Measurements from ENCODE around the gene CTSE. TPM values are rescaled to one million over a fixed set of nuclear protein-coding genes. Genes with fewer than 3 reads are reported as not detected.

Gene CTSE
- total and polyA plus RNA-seq, 2 of the 13 experiments (the other 11 are each of a cell fraction or from before 2014, with no cell fraction given): 0.50 to 0.69 TPM

DNA sequence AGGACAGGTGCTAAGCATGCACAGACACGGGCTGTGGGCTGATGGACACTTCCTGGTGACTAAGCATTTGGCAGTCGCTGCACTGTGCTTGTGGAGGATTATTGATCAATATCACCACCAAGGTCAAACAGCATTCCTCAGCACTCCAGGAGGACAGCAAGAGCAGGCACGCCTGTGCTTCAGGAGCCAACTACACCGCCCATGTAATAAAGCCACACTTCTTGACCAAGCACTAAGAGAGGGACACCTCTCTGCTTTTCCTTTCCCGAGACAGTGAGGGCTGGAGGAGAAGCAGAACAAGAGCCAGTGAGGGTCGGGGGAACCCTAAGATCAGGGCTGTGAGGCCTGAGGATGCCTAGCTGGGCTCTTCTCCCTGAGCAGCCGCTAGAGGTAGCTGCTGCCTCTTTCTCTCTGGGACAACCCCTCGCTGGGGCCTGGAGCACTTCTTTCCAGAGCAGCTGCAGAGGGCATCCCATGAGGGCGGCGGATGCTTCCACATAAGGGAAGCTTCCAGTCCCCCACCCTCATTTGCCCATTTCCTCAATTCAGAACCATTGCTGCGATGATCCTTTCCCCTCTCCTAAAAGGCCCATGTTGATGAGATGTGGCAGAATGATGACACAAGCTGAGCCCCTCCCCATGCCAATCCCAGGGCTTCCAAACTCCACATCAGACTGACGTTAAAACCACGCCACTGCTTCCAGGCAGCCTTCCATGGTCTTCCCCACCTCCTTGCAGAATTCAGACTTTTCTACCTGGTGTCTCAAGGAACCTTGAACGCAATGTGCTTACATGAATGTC is 39.6 kb downstream of the CTSE start (continued):
- TF ChIP-seq, protein P1, sequence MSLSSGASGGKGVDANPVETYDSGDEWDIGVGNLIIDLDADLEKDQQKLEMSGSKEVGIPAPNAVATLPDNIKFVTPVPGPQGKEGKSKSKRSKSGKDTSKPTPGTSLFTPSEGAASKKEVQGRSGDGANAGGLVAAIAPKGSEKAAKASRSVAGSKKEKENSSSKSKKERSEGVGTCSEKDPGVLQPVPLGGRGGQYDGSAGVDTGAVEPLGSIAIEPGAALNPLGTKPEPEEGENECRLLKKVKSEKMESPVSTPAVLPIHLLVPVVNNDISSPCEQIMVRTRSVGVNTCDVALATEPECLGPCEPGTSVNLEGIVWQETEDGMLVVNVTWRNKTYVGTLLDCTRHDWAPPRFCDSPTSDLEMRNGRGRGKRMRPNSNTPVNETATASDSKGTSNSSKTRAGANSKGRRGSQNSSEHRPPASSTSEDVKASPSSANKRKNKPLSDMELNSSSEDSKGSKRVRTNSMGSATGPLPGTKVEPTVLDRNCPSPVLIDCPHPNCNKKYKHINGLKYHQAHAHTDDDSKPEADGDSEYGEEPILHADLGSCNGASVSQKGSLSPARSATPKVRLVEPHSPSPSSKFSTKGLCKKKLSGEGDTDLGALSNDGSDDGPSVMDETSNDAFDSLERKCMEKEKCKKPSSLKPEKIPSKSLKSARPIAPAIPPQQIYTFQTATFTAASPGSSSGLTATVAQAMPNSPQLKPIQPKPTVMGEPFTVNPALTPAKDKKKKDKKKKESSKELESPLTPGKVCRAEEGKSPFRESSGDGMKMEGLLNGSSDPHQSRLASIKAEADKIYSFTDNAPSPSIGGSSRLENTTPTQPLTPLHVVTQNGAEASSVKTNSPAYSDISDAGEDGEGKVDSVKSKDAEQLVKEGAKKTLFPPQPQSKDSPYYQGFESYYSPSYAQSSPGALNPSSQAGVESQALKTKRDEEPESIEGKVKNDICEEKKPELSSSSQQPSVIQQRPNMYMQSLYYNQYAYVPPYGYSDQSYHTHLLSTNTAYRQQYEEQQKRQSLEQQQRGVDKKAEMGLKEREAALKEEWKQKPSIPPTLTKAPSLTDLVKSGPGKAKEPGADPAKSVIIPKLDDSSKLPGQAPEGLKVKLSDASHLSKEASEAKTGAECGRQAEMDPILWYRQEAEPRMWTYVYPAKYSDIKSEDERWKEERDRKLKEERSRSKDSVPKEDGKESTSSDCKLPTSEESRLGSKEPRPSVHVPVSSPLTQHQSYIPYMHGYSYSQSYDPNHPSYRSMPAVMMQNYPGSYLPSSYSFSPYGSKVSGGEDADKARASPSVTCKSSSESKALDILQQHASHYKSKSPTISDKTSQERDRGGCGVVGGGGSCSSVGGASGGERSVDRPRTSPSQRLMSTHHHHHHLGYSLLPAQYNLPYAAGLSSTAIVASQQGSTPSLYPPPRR (CRISPR knock-in tag; IDR thresholded peaks at IDR 0.05; ENCODE audit: borderline replicate concordance): 0 out of 2 replicates have a peak, but pooled peaks have one; percentile 22
- TF ChIP-seq HOXD1 (CRISPR knock-in tag; IDR thresholded peaks at IDR 0.05): 0 out of 2 replicates have a peak, but pooled peaks have one; percentile 46
- TF ChIP-seq CEBPB (IDR thresholded peaks at IDR 0.05; ENCODE audit: borderline replicate concordance, low read depth, low read length): peak; percentile 56; the same call in 1 of the 2 replicates
- TF ChIP-seq ZNF737 (CRISPR knock-in tag; IDR thresholded peaks at IDR 0.05; ENCODE audit: borderline replicate concordance): no peak
- TF ChIP-seq, protein P2, sequence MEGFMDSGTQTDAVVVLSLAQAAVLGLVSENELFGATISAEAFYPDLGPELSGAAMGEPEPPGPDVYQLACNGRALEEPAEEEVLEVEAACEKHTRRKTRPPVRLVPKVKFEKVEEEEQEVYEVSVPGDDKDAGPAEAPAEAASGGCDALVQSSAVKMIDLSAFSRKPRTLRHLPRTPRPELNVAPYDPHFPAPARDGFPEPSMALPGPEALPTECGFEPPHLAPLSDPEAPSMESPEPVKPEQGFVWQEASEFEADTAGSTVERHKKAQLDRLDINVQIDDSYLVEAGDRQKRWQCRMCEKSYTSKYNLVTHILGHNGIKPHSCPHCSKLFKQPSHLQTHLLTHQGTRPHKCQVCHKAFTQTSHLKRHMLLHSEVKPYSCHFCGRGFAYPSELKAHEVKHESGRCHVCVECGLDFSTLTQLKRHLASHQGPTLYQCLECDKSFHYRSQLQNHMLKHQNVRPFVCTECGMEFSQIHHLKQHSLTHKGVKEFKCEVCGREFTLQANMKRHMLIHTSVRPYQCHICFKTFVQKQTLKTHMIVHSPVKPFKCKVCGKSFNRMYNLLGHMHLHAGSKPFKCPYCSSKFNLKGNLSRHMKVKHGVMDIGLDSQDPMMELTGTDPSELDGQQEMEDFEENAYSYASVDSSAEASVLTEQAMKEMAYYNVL (CRISPR knock-in tag; IDR thresholded peaks at IDR 0.05; ENCODE audit: borderline replicate concordance): peak; percentile 29; the same call in 1 of the 2 replicates
- TF ChIP-seq PITX1 (CRISPR knock-in tag; IDR thresholded peaks at IDR 0.05): peak; percentile 74; the same call in 1 of the 2 replicates
- TF ChIP-seq, protein P3, sequence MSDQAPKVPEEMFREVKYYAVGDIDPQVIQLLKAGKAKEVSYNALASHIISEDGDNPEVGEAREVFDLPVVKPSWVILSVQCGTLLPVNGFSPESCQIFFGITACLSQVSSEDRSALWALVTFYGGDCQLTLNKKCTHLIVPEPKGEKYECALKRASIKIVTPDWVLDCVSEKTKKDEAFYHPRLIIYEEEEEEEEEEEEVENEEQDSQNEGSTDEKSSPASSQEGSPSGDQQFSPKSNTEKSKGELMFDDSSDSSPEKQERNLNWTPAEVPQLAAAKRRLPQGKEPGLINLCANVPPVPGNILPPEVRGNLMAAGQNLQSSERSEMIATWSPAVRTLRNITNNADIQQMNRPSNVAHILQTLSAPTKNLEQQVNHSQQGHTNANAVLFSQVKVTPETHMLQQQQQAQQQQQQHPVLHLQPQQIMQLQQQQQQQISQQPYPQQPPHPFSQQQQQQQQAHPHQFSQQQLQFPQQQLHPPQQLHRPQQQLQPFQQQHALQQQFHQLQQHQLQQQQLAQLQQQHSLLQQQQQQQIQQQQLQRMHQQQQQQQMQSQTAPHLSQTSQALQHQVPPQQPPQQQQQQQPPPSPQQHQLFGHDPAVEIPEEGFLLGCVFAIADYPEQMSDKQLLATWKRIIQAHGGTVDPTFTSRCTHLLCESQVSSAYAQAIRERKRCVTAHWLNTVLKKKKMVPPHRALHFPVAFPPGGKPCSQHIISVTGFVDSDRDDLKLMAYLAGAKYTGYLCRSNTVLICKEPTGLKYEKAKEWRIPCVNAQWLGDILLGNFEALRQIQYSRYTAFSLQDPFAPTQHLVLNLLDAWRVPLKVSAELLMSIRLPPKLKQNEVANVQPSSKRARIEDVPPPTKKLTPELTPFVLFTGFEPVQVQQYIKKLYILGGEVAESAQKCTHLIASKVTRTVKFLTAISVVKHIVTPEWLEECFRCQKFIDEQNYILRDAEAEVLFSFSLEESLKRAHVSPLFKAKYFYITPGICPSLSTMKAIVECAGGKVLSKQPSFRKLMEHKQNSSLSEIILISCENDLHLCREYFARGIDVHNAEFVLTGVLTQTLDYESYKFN (CRISPR knock-in tag; conservative IDR thresholded peaks at IDR 0.05): peak; percentile 66; the same call in 1 of the 2 replicates
- peak in 1 of 2 experiments; percentile 62; a peak in 1 of 4 replicates for TF ChIP-seq KLF16 (CRISPR knock-in tag; IDR thresholded peaks at IDR 0.05)
- TF ChIP-seq FOSL2 (CRISPR knock-in tag; IDR thresholded peaks at IDR 0.05): peak; percentile 94
- TF ChIP-seq RARA (CRISPR knock-in tag; IDR thresholded peaks at IDR 0.05): peak; percentile 42; the same call in 1 of the 2 replicates
- TF ChIP-seq ZNF570 (CRISPR knock-in tag; IDR thresholded peaks at IDR 0.05; ENCODE audit: borderline replicate concordance): no peak
- 0 out of 2 replicates have a peak, but pooled peaks have one; percentile 16 for TF ChIP-seq MYC (CRISPR knock-in tag; IDR thresholded peaks at IDR 0.05; ENCODE audit: borderline replicate concordance)
- TF ChIP-seq TGIF2 (CRISPR knock-in tag; IDR thresholded peaks at IDR 0.05): 0 out of 2 replicates have a peak, but pooled peaks have one; percentile 22
- TF ChIP-seq NFKBIZ (CRISPR knock-in tag; IDR thresholded peaks at IDR 0.05): 0 out of 2 replicates have a peak, but pooled peaks have one; percentile 51
- TF ChIP-seq ZNF556 (CRISPR knock-in tag; IDR thresholded peaks at IDR 0.05; ENCODE audit: borderline replicate concordance): 0 out of 2 replicates have a peak, but pooled peaks have one; percentile 52
- TF ChIP-seq ZNF619 (CRISPR knock-in tag; IDR thresholded peaks at IDR 0.05): peak; percentile 13; the same call in 1 of the 2 replicates
- TF ChIP-seq KAT2B (IDR thresholded peaks at IDR 0.05; ENCODE audit: borderline replicate concordance, low read depth, low read length): peak; percentile 19; the same call in 1 of the 2 replicates
- peak; percentile 93 for TF ChIP-seq ZNF263 (CRISPR knock-in tag; IDR thresholded peaks at IDR 0.05)

Data from HepG2 (cell line).